Placental epithelial cell (primary cell): Measurements from ENCODE around the gene MTIF3. TPM values are rescaled to one million over a fixed set of nuclear protein-coding genes. Genes with fewer than 3 reads are reported as not detected.

Source experiments
- small RNA-seq: library from RNA; depleted of rRNA; stranded (forward); fragments of <200 nt; gene quantifications from one replicate; pipeline ENCODE3, GENCODE V24; 2012
- total RNA-seq: library from RNA; depleted of rRNA; stranded (reverse); fragments of >200 nt; gene quantifications from 2 replicates; pipeline ENCODE4 v1.2.3, GENCODE V29; 2012

The MTIF3 gene, protein sequence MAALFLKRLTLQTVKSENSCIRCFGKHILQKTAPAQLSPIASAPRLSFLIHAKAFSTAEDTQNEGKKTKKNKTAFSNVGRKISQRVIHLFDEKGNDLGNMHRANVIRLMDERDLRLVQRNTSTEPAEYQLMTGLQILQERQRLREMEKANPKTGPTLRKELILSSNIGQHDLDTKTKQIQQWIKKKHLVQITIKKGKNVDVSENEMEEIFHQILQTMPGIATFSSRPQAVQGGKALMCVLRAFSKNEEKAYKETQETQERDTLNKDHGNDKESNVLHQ
- total RNA-seq: 39.4 and 60.1 TPM in 2 replicates

GRCh38 chr13:27449936-27450828, at the start of gene MTIF3:
Gene MTIF3, minus strand, starts transcription at chr13:27450564. Its CDS starts 10,116 bp downstream, at chr13:27440448.

DNA sequence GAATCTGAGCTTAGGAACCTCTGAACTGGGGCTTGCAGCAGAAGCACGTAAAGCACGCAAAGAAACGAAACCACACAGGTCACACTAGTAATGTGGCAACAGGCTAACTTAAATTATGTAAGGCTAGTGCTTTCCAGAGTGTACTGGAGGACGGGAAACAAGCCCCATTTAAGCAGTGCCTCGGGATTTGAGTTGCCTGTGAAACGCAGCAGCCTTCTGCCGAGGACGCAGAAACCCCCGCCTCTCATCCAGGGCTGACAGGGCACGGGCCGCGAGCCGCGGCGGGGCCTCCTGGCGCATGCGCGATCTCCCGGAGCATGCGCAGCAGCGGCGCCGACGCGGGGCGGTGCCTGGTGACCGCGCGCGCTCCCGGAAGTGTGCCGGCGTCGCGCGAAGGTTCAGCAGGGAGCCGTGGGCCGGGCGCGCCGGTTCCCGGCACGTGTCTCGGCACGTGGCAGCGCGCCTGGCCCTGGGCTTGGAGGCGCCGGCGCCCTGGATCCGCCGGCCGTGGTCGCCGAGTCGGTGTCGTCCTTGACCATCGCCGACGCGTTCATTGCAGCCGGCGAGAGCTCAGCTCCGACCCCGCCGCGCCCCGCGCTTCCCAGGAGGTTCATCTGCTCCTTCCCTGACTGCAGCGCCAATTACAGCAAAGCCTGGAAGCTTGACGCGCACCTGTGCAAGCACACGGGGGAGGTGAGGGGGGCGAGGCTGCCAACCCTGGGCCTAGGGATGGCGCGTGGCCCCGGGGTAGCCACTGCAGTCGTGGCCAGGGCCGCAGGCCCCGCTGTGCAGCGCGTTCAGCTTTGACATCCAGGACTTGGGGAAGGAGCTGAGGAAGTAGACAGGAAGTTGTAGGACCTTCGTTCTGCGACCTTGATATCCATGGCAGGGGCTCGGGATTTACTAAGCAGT, 25.9 kb downstream of the MTIF3 start, which contains the start of gene GTF3A:
Gene GTF3A (plus strand): TSS at position 374 of the 912 bp plus-strand sequence.

Small RNA genes lying within 50 kb of the gene (small RNA-seq; reads per million reads assigned to genes)
- not detected for gene RNU6-63P
- not detected for gene RNY1P1

Other genes starting within 250 kb of the MTIF3 start
- 700 and 707 TPM in 2 replicates for gene RPL21, start 199.0 kb downstream of the MTIF3 start, total RNA-seq
- gene RASL11A, start 179.7 kb downstream of the MTIF3 start, total RNA-seq: 1.7 and 2.7 TPM in 2 replicates
- 42.4 and 115 TPM in 2 replicates for gene GTF3A, start 25.9 kb downstream of the MTIF3 start, total RNA-seq
- 7.9 and 11.1 TPM in 2 replicates for gene LNX2, start 170.0 kb upstream of the MTIF3 start, total RNA-seq
- gene POLR1D, start 171.3 kb upstream of the MTIF3 start, total RNA-seq: 79.1 and 126 TPM in 2 replicates